IMR-90 (cell line): ENCODE measurements around the gene MARCHF3. TPM values are rescaled to one million over a fixed set of nuclear protein-coding genes. Genes with fewer than 3 reads are reported as not detected.

Source experiments
- ATAC-seq: fragments of 200-7000 bp; cut with Tn5 transposase; 2 replicates; pipeline ENCODE4 v1.9.1; 2020; ENCODE audit warnings: low read depth, mild to moderate bottlenecking, moderate library complexity
- BruUV-seq: library from RNA; stranded (reverse); fragments of 400-500 nt; replicated peaks from 2 replicates; lab custom pipeline; 2021; lab: Mats Ljungman, UMichigan
- CTCF ChIA-PET: fragments of 300-600 bp; formaldehyde crosslinking; extraction: SDS; loops from one replicate; lab custom pipeline; 2021; ENCODE audit warnings: antibody characterized with exemption; lab: Yijun Ruan, JAX
- POLR2A ChIA-PET: fragments of 300-600 bp; sonication (Branson Sonifier 250); formaldehyde crosslinking; loops from one replicate; lab custom pipeline; 2022; ENCODE audit warnings: antibody characterized with exemption; ENCODE audit not compliant: unreplicated experiment; lab: Charles Lee
- DNase-seq: peaks from one replicate; pipeline ENCODE4 v3.0.0; 2013
- H2AFZ ChIP-seq: replicated peaks from 2 replicates; pipeline ENCODE3; 2013; ENCODE audit warnings: low read length, mild to moderate bottlenecking; ENCODE audit not compliant: poor library complexity
- H2AK5ac ChIP-seq: 2 replicates; pipeline ENCODE4 v1.6.1; 2013; ENCODE audit warnings: low read depth, low read length, inconsistent platforms
- H2AK9ac ChIP-seq: replicated peaks from 2 replicates; pipeline ENCODE3; 2013; ENCODE audit warnings: mild to moderate bottlenecking, low read depth, low read length, moderate library complexity; ENCODE audit not compliant: poor library complexity
- H2BK120ac ChIP-seq: 2 replicates; pipeline ENCODE4 v1.6.1; 2013; ENCODE audit warnings: low read depth, low read length, inconsistent platforms
- H2BK15ac ChIP-seq: 3 replicates; pipeline ENCODE4 v1.6.1; 2013; ENCODE audit warnings: low read depth, low read length, inconsistent platforms
- H2BK20ac ChIP-seq: 2 replicates; pipeline ENCODE4 v1.6.1; 2013; ENCODE audit warnings: low read depth, mild to moderate bottlenecking, inconsistent platforms, low read length, moderate library complexity
- H2BK5ac ChIP-seq: 2 replicates; pipeline ENCODE4 v1.6.1; 2013; ENCODE audit warnings: mild to moderate bottlenecking, low read depth, low read length, inconsistent platforms; ENCODE audit not compliant: poor library complexity, severe bottlenecking
- H3K14ac ChIP-seq: replicated peaks from 2 replicates; pipeline ENCODE4 v1.6.1; 2013; ENCODE audit warnings: low read depth, low read length, inconsistent platforms
- H3K18ac ChIP-seq: 2 replicates; pipeline ENCODE4 v1.6.1; 2013; ENCODE audit warnings: low read depth, low read length, control low read depth
- H3K23ac ChIP-seq: 2 replicates; pipeline ENCODE4 v1.6.1; 2013; ENCODE audit warnings: low read depth, low read length, inconsistent platforms
- H3K27ac ChIP-seq: 2 replicates; pipeline ENCODE4 v1.5.1; 2013; ENCODE audit warnings: mild to moderate bottlenecking, control low read depth, low read length; ENCODE audit not compliant: insufficient read depth
- H3K27me3 ChIP-seq: 2 replicates; pipeline ENCODE4 v1.6.1; 2013; ENCODE audit warnings: low read length; ENCODE audit not compliant: control insufficient read depth, insufficient read depth
- H3K36me3 ChIP-seq: 2 replicates; pipeline ENCODE4 v1.6.1; 2013; ENCODE audit warnings: low read length, mixed read lengths; ENCODE audit not compliant: control insufficient read depth, insufficient read depth
- H3K4ac ChIP-seq: 2 replicates; pipeline ENCODE4 v1.6.1; 2013; ENCODE audit warnings: low read depth, low read length, inconsistent platforms
- H3K4me1 ChIP-seq: 2 replicates; pipeline ENCODE4 v1.6.1; 2013; ENCODE audit warnings: low read length, mixed read lengths; ENCODE audit not compliant: control insufficient read depth, insufficient read depth
- H3K4me2 ChIP-seq: 2 replicates; pipeline ENCODE4 v1.6.1; 2013; ENCODE audit warnings: low read depth, mild to moderate bottlenecking, control low read depth, low read length, moderate library complexity
- H3K4me3 ChIP-seq: 2 replicates; pipeline ENCODE4 v1.5.1; 2013; ENCODE audit warnings: low read depth, mild to moderate bottlenecking, control low read depth, low read length, moderate library complexity; ENCODE audit not compliant: insufficient read depth
- H3K56ac ChIP-seq: 2 replicates; pipeline ENCODE4 v1.6.1; 2013; ENCODE audit warnings: low read length, inconsistent platforms; ENCODE audit not compliant: insufficient read depth; ENCODE audit errors: extremely low read depth
- H3K79me1 ChIP-seq, 2 experiments: 2 replicates each; pipeline ENCODE4 v1.6.1; 2013; ENCODE audit warnings: low read length in 2 of 2, inconsistent platforms in 1 of 2, low read depth in 1 of 2
- H3K9ac ChIP-seq: 2 replicates; pipeline ENCODE4 v1.6.1; 2013; ENCODE audit warnings: low read depth, low read length, control low read depth
- H3K9me1 ChIP-seq: 2 replicates; pipeline ENCODE4 v1.6.1; 2013; ENCODE audit warnings: low read length, inconsistent platforms; ENCODE audit not compliant: insufficient read depth
- H3K9me3 ChIP-seq: 2 replicates; pipeline ENCODE4 v1.6.1; 2013; ENCODE audit warnings: low read length; ENCODE audit not compliant: control insufficient read depth, insufficient read depth
- H4K20me1 ChIP-seq: 2 replicates; pipeline ENCODE4 v1.6.1; 2013; ENCODE audit warnings: low read length, inconsistent platforms; ENCODE audit not compliant: insufficient read depth
- H4K5ac ChIP-seq: 2 replicates; pipeline ENCODE4 v1.6.1; 2013; ENCODE audit warnings: mild to moderate bottlenecking, low read depth, low read length, control low read depth
- H4K8ac ChIP-seq, 2 experiments: 2 replicates each; pipeline ENCODE4 v1.6.1; 2013; ENCODE audit warnings: low read depth in 2 of 2, low read length in 2 of 2, control low read depth in 1 of 2, inconsistent platforms in 1 of 2
- H4K91ac ChIP-seq: 2 replicates; pipeline ENCODE4 v1.6.1; 2013; ENCODE audit warnings: low read depth, low read length, inconsistent platforms; ENCODE audit not compliant: insufficient read depth
- CHD1 ChIP-seq: IDR thresholded peaks from 2 replicates; pipeline ENCODE4 v1.6.1; 2012; ENCODE audit warnings: low read depth, low read length, improper control_type of control experiment
- MAFK ChIP-seq: IDR thresholded peaks from 2 replicates; pipeline ENCODE4 v1.6.1; 2012; ENCODE audit warnings: low read depth, low read length, improper control_type of control experiment
- MAZ ChIP-seq: IDR thresholded peaks from 2 replicates; pipeline ENCODE4 v1.6.1; 2012; ENCODE audit warnings: low read depth, mild to moderate bottlenecking, low read length, improper control_type of control experiment, moderate library complexity, borderline replicate concordance
- WGBS, 2 experiments: methylation state at CpG; one replicate each; pipeline versions ENCODE4 v1.1.5 to v1.1.7; 2013; ENCODE audit warnings: missing lambda C conversion rate in 2 of 2; ENCODE audit not compliant: insufficient read length in 1 of 2; ENCODE audit errors: extremely low coverage in 2 of 2; 5-methylcytosine and 5-hydroxymethylcytosine counted together
- dilution Hi-C: fragments of 300-500 bp; cut with HindIII; formaldehyde crosslinking; loops from one replicate; pipeline ENCODE4 v1.14.3; 2018; ENCODE audit warnings: low sequenced_read_pairs; ENCODE audit not compliant: unreplicated experiment
- in situ Hi-C: fragments of 300-500 bp; cut with MboI; formaldehyde crosslinking; loops from 3 replicates; pipeline ENCODE4 v1.14.3; 2019; ENCODE audit warnings: low sequenced_read_pairs, inconsistent platforms, mixed read lengths
- intact Hi-C: fragments of 100-400 bp; cut with micrococcal nuclease; formaldehyde crosslinking; loops from 2 replicates; pipeline ENCODE4 v1.10.0; 2022
- polyA plus RNA-seq, 3 experiments: library from polyadenylated mRNA; depleted of rRNA; stranded (reverse); fragments of >200 nt; gene quantifications; 2 replicates each; pipeline ENCODE4 v1.2.3, GENCODE V29; 2012; ENCODE audit warnings: low replicate concordance in 1 of 3
- total RNA-seq: library from RNA; depleted of rRNA; stranded (reverse); fragments of >200 nt; gene quantifications from 2 replicates; pipeline ENCODE4 v1.2.3, GENCODE V29; 2012

Gene MARCHF3
- total and polyA plus RNA-seq, 2 of the 4 experiments (the other 2 are of a cell fraction) = 11.2 to 18.8 TPM

DNA sequence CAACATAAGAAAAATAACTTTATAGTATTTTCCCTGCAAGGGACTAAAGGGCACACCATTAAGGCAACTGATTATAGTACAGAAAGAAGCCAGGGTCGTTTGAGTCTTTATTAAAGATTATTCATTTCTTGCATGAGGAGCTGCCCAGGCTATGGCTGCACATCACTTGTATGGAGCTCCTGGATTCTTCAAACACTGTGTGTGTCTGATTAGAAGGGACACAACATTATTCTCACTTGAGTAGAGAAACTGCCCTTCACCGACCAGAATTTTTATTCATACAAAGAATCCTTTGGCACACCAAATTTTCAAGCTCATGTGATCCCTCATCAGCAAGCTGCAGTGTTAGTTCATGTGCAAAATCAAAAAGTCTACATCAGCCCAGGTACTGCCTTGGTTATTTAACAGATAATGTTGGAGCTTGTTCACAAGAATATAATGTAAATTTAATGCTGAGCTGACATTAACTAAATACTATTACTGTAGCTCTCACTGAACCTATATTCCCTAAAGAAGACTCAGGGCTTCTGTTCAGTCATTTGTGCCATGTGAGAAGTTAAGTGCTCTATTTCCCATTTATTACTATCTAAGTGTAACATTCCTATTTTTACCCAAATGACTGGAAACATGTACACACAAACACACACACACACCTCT is 33.0 kb upstream of the MARCHF3 start:
- Histone ChIP-seq H3K9me3 (no peaks in the 10 kb centered on the region), H2BK120ac (no peak overlapping the region), H3K18ac (no peak overlapping the region), H3K79me1 (no peaks in the 10 kb centered on the region), H4K20me1 (no peaks in the 10 kb centered on the region), H2BK20ac (no peak overlapping the region), H3K4me3 (no peak overlapping the region), H3K27me3 (no peaks in the 10 kb centered on the region), H3K23ac (no peak overlapping the region), H3K4ac (no peak overlapping the region), H2BK5ac (no peak overlapping the region), H4K5ac (no peak overlapping the region), H3K4me1 (no peaks in the 10 kb centered on the region), H3K36me3 (no peaks in the 10 kb centered on the region), H3K9ac (no peak overlapping the region), H3K9me1 (no peaks in the 10 kb centered on the region), H2AFZ (no peak overlapping the region), H4K8ac (no peak overlapping the region), H3K27ac (no peak overlapping the region), H3K4me2 (no peak overlapping the region), H2AK9ac (no peak overlapping the region), H4K91ac (no peak overlapping the region), H2AK5ac (no peak overlapping the region), H2BK15ac (no peak overlapping the region), H3K14ac (no peak overlapping the region), H3K56ac (no peak overlapping the region)
- TF ChIP-seq CHD1 (no peak), MAZ (no peak), MAFK (peak; percentile 59)
- POLR2A ChIA-PET = interaction anchor here (0.6 kb wide), 1 partner anchor 21 kb away, joined by 3 read pairs; no protein-coding TSS in a partner anchor
- ATAC-seq (no peak), DNase-seq (no peak)
- CTCF ChIA-PET = no interaction called here
- no TSS peak for BruUV-seq
- no CpG with 5 or more reads among the region's 2 CpGs for WGBS, 2 experiments
- in situ Hi-C loops (no loop called here), intact Hi-C loops (no loop called here), dilution Hi-C loops (no loop called here)
